Ureter (tissue), 1 donor: ENCODE data around the gene TM9SF4. TPM values are rescaled to one million over a fixed set of nuclear protein-coding genes. Genes with fewer than 3 reads are reported as not detected.
"Not testable (repeated sequence)": the region's sequence is repeated elsewhere in the genome, so short reads cannot be mapped to it uniquely, and the experiment has no call there.

ENCODE experiments used
- DNase-seq: peaks from one replicate; pipeline ENCODE4 v3.0.0-alpha.2; 2020; ENCODE audit warnings: low spot score
- total RNA-seq: library from RNA; stranded (reverse); gene quantifications from one replicate; pipeline ENCODE4 v1.2.4, GENCODE V29; 2023
- donor health status: DM: yes; HTN: yes; CAD: no.

The TM9SF4 gene
- total RNA-seq, 1 donor from 2014 or later = 69.4 TPM

DNA sequence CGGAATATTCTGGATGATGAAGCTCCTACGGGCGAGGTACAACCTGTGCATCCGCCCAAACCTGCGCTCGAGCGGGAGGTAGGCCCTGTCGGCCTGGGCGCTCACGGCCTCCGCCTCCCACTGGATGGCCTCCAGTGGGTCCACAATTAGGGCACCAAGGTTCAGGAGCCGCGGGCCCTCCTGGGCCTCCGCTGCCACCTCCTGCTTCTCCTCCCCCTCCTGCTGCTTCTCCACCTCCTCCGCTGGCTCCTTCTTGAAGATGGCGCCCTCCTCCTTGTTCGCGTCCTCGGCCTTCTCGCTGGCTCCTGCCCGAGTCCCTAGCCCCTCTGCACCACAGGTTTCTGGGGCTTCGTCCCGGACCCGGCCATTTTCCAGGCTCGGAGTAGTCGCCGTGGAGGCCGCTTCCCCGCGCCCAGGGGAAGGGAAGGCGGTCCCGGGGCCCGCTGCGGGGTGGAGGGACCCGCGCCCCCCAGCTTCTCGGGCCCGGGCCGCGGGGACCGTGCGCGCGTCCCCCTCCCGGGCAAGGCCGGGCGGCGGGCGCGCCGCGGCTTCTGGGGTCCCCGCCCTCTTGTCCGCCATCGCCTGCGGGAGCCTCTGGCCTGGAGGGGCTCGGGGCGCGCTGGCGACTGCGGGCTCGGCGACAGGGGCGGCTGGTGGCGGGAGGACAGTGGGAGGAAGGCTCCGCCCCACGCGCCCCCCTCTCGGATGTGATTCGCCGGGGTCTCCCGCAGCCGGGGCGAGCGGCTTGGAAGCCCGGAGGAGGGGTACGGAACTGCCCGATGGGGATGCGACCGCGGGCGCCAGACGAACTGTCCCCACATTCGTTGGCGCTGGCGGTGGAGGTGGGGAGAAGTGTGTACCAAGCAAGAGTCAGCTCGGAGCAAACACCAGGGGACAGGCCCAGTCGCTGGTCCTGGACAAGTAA lies 80.4 kb downstream of the TM9SF4 start:
- DNase-seq = peak; percentile 67

DNA sequence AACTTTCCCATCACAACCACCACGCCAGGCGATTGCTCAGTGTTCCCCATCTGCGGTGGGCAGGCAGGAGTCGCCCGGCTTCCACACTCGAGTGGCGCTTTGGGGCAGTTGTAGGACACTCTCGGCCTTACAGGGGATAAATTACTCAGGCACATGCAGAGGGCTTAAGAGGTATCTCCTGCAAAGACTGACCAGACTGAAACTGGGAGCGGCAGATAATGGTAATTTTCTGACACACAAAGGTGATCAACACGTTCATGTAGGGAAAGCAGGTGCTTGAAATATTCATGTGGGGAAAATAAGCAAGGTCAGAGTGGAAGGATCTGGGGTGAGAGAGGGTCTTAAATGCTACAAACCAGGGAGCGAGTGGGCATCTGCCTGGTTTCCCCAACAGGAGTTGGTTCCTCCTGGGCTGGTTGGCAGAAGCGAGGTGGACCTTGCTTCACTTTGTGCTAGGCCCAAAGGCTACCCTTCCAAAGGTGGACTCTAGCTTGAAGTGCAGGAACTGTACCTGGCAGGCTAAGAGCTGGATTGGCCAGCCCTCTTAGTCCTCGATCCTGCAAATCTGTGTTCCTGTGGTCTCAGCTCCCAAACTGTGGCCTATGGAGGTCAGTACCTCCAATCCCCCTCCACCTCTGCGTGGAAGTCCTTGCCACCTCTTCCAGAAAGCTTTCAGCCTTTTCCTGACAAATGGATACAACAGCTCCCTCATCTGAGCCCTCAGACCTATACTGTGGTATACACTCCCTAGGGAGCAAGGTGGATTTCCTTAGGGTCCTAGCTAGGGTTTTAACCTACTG lies 81.3 kb downstream of the TM9SF4 start:
- DNase-seq = no peak

DNA sequence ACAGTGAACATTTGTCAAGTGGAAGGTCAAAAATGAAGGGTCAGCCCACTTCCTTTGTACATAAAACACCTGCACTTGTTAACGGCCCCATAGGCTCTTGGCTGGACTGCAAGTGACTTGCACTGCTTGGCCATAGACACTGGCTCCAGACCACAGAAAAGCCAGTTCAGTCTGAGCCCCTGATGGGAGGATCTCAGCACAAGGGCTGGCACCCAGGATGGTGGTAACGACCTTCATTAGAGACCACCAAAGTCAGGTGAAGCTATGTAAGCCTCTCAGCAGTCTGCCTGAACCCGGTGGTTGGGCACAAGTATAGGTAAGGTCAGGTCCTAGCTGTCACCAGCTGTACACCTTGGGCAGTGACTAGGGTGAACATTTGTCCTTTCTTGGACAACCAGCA lies 81.9 kb downstream of the TM9SF4 start:
- no peak for DNase-seq

DNA sequence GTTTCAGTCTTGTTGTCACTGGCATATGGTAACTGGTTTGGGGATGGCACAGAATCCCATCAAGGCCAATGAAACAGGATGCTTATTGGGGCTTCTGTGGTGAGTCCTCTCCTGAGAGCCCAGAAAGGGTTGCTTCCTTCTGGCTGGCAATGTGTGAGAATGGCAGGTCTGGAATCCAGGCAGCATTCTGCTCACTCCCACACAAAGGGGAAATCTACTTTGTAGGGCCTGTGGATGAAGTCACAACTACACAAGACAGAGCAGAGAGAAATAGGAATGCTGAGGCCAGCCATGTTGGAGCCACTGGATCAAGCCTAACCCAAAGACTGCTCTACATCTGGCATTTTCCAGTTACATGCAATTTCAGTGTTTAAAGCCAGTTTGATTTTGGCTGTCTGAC lies 82.4 kb downstream of the TM9SF4 start:
- no peak for DNase-seq

DNA sequence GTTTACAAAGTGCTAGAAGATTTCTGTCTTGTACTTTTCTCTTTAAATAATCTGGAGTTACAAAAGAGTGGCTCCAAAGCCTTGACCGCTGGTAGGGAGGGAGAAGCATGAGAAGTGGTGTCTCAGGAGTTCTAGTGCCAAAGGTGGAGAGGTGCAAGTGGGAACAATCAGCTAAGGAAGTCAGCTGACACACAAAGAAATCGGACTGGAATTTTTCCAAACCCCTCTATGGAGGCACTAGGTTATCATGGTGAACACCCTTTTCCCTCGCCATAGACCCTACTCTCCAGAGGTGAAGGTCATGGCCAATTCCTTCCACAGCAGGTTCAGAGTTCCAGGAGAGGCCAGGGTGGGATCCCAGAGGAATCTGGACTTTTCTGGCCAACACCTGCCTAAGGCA lies 83.2 kb downstream of the TM9SF4 start:
- DNase-seq = no peak

DNA sequence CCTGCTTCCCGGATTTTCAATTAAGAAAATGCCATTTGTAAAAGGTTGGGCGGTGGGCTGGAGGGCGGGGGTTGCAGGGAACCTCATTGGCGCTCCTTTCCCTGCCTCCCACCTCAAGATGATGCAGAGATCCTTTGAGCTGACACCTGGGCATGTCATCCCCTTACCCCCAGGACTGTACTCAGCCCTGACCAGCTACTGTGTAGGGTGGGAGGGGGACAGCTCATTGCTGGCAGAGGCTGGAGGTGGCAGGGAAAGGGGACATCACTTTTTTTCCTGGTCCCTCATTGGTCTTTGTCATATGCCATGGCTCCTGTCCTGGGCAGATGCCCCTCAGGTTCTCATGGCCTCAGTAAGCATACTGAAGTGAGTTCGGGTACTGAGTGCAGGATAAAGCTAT lies 83.8 kb downstream of the TM9SF4 start:
- not testable (repeated sequence) for DNase-seq

DNA sequence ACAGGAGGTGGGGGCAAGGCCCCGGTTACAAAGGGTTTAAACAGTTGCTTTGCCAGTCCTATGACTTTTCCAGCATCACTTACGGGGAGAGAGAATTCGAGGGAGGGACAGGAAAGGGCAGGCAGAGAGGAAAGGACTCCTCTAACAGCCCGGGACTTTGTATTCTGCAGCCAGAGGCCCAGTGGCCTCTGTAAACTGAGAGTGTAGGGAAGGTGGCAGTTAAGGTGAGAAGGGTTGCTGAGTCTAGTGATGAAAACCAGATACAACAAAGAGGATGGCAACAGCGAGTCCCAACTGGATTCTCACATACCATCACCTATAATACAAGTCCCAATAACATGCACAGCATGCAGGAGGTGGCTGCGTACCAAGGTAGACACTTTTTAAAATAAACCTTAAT lies 84.5 kb downstream of the TM9SF4 start:
- DNase-seq = no peak

DNA sequence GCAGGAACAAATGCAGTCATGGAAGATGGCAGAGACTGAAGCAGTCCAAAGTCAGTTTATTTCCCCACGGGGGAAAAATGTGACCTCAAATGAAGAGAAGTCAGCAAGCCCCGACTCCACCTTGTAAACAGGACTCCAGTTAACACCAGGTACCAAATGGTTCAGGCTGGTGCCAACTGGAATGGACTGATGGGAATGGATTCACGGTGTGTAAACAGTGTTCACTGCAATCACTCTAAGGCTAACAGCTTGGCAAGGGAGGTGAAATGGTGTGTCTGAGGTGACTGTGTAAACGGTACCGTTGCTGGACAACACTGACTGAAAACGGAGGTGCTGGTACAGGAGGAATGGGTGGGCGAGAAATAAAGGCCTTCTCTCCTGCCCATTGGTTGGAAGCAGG lies 86.1 kb downstream of the TM9SF4 start:
- DNase-seq = no peak

DNA sequence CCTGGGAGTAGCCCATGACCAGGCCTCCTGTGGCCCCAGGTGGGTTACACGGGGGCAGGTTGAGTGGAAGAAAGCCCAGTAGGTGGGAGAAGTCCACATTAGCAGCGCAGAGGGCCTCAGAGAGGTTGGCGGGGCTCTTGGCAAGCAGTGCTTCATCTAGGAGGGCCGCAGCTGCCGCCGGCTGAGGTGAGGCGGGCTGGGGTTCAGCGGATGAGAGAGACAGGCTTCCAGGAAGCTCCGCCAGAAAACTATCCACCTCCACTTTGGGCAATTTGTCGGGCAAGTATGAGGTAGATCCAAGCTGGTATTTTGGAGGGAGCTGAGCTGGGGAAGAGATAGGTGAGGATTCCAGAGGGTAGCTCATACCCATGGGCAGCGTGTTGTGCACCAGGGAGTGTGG lies 87.1 kb downstream of the TM9SF4 start:
- not testable (repeated sequence) for DNase-seq

DNA sequence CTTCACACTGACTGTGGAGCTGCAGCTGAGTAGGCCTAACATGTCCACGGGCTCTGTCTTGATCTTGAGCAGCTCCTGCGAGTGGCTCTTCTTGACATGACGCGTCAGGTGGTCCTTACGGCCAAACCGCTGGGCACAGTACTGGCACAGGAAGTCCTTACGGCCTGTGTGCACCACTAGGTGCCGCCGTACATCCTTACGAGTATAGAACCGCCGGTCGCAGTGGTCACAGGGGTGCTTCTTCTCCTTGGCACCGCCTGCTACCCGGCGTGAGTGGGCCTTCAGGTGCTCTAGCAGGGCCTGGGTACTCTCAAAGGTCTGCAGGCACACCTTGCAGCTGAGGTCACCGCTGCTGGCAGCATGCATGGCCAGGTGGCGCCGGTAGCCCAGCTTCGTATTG lies 87.6 kb downstream of the TM9SF4 start:
- not testable (repeated sequence) for DNase-seq

DNA sequence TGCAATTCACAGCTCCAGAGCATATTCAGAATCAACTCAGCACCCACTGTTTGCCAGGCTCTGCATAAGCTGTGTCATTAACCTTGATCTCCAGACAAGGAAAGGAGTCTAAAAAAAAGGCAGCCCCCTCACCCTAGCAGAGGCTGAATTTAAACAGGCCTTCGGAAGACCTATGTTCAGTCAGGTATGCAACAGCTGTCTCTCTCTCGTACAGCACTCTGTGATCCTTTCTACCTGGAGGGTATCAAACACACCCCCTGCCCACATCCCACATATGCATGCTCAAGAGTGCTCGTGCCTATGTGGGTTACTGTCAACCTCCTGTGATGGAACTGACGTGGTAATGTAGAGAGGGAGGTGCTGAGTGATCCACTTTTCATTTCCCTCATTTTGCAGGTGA lies 89.5 kb downstream of the TM9SF4 start:
- no peak for DNase-seq

DNA sequence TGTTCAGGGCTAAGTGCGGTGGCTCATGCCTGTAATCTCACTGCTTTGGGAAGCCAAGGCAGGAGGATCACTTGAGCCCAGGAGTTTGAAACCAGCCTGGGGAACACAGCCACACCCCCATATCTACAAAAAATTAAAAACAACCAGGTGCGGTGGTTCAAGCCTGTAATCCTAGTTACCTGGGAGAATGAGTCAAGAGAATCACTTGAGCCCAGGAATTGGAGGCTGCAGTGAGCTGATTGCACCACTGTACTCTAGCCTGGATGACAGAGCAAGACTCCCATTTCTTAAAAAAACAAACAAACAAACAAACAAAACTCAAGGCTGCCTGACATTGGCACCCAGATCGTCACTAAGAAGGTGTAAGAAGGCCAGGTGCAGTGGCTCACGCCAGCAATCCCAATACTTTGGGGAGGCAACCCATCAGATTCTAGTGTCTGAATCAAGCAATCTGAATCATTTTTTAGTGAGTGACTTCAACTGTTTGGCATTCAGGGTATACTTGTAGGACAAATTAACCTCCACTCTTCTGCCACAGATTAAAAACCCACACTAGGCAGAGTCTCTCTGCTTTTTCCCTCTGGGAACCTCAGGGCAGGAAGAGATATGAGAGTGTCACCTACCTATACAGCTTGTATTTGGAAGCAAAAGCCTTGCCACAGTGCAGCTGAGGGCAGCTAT lies 91.9 kb downstream of the TM9SF4 start:
- no peak for DNase-seq

DNA sequence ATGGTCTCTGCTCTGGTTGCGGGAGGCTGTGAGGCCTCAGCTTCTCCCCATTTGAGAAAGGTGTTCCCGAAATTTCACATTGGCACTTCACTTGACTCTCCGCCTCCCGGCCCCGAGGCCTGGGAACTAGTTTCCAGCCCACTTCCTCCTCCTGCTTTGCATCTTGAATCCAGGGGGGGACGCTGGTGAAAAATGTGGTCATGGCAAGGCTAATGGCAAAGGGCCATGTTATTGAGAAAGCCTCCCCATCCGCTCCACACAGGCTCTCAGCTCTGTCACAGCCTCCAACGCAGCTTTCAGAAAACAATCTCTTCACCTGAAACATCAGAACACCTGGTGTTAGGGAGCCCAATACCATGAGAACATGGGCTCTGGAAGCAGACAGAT lies 92.5 kb downstream of the TM9SF4 start:
- no peak for DNase-seq

DNA sequence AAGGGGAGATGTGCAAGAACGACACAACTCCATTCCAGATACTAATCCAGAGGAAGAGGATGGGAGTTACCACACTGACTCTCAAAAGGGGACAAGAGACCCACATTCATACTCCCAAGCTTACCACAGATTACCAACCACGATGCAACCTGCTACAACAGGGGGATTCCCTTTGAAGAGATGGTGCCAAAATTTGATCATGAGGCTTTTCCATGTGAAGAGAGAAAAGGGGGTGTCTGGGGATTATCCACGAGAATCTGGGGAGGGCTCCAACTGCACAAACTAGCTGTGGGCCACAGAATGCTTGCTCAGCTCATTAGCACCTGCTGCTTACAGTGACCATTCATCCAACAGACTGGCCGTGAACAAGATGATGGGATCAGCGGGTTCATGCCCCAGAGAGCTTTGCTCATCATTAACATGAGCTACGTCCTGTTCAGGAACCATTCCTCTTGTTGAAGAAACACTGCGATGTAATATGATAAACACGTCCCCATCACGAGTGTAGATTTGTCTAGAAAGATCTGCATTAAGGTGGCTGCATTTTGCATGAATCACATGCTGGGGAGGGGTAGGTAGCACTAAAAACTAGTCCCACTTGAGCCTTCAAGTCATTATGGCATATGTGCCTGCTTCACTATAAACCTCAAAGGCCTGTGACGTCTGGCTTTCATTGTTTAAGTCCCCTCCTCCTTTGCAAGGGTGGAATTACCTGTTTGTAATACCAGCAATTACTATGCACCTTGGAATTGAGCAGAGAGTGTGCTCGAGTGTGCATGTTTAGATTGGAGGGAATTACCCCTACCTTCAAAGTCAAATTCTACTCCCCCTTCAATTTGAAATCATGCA lies 94.1 kb downstream of the TM9SF4 start:
- no peak for DNase-seq

DNA sequence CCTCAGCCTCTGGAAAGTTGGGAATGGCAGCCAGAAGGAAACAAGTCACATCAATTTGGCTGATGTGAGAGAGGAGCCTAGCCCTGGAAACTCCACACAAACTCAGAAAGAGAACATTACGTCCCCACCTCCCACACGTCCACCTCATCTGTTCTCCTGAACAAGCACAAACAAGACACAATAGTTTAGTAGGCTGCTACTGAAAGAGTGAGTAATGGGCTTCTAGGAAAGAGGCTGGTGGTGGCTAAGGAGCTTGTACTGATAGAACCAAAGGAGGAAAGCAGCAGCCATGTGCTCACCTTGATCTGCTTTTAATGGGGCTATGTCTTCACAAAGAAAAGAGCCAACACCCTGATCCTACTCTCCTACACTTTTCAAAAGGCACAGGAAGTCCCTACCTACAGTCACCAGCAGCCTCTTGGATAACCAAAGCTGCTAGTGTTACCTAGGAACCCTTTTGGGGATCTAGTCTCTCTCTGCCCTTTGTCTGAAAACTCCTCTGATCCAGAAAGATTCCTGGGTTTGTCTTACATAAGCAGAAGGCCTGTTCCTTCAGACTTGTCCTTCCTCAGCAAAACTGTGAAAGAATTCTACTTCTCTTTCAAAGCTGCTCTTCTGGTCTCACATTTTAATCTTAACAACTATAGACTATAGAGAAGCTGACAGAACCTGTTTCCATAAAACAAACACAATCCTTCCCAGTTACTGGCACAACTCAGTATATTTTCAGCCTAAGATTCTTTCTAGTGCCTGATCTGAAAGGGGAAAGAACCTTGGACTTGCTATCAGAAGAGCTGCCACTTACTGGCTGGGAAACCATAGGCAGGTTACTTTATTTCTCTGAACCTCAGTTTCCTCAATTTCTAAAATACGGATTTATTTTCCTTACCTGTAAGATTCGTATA lies 94.9 kb downstream of the TM9SF4 start:
- DNase-seq = no peak

DNA sequence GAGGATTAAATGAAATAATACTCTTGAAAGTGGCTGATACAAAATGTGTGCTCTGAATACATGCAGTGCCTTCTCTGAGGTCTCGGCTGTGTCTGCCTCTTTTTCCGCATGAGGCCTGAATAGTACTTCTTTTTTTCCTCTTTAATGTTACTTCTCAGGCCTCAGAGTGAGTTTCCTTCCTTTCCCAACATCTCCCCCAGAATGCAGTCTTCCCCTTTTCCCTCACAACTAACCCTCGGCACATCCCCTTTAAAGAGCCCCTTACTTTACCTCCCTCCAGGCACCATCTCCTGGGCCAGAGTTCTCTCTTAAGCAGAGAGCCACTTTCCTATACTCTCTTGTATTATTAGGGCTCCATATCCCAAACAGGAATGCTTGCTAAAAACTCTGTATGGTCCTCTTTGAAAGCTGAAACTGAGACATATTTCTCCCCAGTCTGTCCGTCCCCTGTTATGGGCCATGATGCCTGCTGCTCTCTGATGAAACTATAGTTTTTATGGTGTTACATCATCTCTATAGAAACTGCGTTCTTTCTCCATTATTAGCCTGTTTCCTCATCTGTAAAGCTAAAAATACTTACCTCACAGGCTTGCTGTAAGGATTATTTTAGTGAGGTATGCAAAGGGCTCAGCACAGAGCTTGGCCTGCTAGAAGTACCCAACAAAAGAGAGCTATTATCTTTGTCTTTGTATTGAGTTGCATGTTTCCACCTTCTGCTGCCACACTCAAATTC lies 95.8 kb downstream of the TM9SF4 start:
- no peak for DNase-seq

DNA sequence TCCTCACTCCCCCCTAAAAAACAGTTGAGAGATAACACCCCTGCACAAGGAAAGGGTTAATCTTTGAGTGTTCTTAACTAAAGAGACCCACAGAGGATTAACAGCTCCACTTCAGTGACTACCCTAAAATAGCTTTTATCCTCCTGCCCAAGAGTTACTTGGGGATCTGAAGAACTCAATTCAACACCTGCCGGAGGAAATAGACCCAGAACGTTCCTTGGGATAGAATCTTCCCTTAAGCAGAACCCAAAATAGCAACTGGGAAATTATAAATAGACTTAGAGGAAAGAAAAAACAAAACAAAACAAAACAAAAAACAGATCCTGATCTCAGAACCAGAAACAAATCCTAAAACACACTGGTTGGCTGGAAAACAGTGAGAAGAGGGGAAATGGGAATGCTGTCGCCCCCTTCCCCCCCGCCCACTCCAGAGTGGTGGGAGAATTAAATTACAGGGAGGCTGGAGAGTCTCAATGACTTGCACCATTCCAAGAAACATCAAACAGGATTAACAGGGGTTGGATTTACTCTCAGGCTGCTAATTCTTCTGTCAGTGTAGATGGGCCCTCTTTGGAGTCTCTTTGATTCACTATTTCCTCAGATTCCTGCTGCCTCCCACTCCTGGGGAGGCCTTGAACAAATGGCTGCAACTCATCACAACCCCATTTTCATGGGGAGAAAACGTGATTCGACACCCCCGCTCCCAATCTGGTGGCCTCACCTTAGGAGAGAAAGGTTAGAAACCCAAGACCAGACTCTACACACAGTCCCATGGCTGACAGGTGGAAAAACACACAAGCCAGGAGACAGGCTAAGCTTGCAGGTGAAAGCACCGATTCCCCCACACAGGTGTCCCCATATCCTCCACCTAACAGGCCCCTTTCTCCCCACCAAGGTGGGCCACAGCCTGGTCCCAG lies 96.6 kb downstream of the TM9SF4 start:
- no peak for DNase-seq

DNA sequence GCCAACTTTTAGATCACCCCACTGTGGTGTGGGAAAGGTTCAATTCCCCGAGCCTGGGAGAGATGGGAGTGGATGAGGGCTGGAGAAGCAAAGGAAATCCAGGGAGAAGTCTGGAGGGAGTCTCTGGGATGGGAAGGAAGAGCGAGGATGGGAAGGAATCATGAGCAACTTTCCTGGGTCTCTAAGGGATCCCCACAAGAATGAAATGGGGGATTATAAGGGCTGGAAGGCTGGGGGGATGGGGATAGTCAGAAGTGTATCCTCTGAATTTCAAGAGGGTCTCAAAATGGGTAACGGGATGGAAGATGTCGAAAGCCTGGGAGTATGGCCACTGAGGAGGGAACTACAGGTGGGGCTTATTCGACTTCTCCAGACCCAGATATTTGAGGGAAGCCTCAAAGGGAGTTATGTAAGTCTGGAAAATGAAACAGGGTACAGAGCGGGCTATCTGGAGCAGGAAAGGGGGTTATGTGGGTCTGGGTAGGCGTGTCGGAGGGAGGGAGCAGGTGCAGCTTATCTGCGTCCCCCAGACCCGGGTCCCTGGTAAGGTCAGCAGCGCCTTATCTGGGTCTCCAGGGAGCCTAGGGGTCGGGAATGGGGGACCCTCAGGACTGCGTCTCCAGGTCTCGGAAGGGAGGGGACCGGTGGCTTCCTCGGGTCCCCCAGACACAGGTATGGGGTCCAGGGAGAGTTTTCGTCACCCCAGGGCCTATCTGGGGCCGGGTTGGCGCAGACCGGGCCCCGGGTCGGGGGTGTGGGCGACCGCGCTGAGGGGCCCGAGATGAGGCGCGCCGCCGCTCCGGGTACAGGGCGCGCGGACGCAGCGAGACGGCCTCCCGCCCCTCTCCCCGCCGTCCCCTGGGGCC lies 97.5 kb downstream of the TM9SF4 start:
- DNase-seq = no peak
